GM18868 (cell line): ENCODE data around the gene PDK1.
"Not testable (repeated sequence)": the region's sequence is repeated elsewhere in the genome, so short reads cannot be mapped to it uniquely, and the experiment has no call there.

Experiments used
- ATAC-seq: cut with Tn5 transposase; IDR thresholded peaks from one replicate; pipeline ENCODE4 v1.9.1; 2021; ENCODE audit warnings: mild to moderate bottlenecking, moderate library complexity; ENCODE audit not compliant: unreplicated experiment

Gene PDK1

DNA sequence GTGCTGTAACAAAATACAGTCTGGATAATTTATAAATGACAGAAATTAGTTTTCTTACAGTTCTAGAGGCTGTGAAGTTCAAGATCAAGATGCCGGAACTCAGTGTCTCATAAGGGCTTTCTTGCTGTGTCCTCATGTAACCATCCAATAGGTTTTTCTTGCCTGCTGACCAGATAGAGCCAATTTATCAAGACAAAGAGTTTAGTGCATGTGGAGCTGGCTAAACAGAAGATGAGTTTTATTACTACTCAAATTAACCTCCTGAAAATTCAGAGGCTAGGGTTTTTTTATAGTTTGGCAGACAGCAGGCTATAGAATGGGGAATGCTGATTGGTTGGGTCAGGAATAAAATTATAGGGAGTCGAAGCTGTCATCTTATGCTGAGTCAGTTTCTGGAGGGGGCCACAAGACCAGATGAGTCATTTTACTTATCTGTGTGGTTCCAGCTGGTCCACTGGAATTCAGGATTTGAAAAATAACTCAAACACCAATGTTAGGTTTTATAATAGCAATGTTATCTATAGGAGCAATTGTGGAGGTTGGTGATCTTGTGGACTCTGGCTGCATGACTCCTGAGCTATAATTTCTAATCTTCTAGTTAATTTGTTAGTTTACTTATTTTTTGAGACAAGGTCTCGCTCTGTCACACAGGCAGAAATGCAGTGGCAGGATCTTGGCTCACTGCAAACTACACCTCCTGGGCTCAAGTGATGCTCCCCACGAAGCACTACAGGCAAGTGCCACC, 3.2 kb upstream of the PDK1 start:
- ATAC-seq: no peak

DNA sequence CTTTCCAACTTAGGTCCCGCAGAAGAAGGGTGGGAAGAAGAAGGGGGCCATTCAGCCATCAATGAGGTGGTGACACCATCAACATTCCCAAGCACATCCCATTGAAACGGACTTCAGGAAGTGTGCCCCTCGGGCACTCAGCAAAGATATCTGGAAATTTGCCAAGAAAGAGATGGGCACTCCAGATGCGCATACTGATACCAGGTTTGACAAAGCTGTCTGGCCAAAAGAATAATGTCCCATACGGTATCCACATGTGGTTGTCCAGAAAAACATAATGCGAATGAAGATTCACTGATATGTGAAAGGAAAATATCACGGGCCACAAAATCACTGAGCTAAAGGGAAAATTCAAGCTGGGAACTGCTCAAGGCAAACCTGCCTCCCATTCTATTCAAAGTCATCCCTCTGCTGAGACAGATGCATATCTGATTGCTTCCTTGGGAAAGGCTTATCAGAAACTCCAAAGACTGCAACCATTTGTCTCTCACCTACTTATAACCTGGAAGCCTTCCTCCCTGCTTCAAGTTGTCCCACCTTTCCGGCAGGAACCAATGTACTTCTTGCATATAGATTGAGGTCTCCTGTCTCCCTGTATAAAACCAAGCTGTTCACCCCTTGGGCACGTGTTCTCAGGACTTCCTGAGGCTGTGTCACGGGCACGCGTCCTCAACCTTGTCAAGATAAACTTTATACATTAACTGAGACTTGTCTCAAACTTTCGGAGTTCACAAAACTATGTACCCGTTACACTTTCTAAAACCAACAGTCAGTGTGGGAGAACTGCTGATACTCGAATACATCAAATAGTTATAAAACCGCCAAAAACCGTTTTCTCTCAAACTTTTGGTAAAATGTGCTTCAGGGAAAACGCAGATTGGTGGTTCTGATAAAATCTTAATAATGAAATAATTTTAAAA, 1.3 kb upstream of the PDK1 start:
- no peak for ATAC-seq

DNA sequence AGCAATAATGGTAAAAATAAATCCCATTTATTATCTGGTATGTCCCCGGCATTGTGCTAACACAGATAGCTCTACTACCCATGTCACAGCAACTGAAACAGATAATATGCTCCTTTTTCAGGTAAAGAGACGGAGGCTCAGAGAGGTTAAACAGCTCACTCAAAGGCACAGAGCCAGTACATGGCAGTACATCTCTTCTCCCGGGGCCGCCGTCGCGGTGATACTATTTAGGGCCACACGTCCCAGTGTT, 693 bp upstream of the PDK1 start:
- ATAC-seq: no peak

DNA sequence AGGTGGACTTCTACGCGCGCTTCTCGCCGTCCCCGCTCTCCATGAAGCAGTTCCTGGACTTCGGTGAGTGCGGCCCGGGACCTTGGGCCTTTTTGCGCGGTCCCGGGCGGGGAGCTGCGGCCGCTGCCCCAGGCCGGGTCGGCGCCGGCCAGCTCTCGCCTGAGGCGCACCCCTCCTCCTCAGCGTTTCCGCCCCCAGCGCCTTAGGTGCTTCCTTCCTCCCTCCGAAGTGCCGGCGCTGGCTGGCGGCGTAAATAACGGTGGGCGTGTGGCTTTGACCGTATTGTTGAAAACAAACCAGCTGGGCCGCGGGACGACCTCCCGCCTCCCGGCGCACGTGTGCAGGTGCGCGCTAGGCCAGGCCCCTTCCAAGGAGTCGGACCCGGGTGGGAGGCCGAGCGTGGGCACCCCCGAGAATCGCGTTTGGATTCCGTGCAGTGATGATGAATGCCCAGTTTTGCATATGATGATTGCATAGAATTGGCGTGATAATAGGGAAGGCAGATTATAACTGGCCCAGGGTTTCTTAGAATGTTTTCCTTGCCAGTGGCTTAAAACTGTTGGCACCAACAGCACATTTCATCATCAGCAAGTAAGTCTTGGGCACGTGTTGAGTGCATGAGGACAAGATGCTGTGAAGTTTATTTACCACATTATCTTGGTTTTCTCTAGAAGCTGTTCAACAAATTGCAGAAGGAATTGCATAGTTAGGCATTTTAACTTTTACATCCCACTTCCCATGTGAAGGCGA, 569 bp downstream of the PDK1 start:
- ATAC-seq: peak; percentile 61

DNA sequence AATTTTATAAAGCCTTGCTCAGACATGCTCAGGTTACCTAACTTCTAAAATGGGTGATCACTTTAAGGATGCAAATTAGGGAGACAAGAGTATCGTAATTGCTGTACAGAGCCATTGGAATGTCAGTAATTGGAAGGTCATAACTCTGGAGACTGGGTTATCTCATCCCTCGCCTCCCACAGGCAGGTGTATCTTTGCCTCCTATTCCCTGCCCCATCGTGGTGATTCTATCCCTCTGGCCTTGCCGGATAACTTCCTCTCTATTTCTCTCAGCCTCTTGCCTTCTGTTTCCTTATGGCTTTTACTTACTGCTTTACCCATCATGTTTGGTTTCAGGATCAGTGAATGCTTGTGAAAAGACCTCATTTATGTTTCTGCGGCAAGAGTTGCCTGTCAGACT, 2.5 kb downstream of the PDK1 start:
- no peak for ATAC-seq

DNA sequence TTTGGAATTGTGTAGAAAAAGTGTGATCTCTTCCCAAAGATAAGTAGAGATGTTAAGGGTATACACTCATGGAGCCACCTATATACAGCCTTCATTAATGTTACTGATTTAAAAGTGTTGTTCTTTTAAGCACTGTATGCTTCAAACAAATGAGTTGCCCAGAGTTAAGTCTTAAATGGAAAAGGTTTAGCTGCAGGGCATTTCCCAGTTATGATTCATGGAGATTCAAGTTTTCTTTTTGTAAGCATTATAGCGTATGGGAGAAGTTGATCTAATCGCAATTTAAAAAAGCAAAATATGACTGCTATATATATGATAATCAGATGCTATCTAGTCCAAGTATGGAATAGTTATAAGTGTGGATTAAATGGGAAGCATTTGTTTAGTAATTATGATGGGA, 4.8 kb downstream of the PDK1 start:
- no peak for ATAC-seq

DNA sequence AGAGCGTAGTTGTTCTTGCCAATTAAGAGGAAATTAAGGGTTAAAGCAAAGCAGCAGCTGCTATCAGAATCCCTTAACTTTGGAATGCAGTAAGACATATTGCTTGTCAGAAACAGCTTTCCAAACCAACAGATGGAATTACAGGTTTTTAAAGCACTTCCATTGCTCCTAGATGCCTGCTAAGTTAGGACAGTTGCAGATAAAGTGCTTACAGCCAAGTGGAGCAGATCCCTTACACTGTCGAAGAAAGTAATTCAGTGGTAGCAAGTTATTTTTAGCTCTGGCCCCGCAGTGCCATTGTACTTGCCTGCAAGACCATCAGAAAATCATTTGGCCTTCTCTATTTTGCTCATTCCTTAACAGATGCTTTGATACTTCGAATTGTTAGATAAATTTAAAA, 5.4 kb downstream of the PDK1 start:
- ATAC-seq: no peak

DNA sequence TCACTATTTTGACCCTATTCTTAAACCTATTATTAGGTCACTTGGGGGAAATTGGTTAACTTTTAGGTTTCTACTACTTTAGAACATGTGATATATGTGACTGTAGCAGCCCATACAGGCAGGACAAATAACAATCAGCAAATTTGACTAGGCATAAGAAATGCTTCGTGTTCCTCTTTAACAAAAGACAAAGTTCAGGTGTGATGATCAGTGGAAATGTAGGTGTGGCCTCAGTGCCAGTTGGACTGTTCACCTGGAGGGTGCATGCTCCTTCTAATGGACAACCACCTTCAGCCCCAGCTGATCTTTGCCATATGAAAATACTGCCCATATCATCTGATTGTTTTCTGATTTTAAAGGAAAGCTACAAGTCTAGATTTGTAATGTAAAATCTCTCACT, 6.4 kb downstream of the PDK1 start:
- no peak for ATAC-seq

DNA sequence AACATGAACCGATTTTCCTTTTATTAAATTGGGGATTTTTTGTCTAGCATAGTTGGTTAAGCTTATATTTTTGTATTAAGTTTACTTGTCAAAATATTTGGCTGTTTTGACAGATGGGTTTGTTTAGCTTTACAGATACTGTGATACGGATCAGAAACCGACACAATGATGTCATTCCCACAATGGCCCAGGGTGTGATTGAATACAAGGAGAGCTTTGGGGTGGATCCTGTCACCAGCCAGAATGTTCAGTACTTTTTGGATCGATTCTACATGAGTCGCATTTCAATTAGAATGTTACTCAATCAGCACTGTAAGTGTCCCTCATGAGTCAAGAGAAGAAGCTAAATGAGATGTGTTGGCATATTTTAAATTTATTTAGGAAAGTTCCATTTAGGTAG, 8.5 kb downstream of the PDK1 start:
- ATAC-seq: no peak

DNA sequence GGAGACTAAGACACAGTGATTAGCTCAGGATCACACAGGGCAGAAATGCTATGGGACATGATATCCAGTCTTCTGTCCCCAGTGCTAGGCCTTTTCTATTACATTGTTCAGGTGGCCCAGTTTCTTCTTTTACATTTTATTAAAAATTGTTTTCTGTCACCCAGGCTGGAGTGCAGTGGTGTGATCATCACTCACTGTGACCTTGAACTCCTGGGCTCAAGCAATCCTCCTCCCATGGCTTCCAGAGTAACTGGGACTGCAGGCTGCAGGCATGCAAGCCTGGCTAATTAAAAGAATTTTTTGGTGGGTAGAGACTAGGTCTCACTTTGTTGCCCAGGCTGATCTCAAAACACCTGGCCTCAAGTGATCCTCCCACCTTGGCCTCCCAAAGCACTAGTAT, 15.4 kb downstream of the PDK1 start:
- no peak for ATAC-seq

DNA sequence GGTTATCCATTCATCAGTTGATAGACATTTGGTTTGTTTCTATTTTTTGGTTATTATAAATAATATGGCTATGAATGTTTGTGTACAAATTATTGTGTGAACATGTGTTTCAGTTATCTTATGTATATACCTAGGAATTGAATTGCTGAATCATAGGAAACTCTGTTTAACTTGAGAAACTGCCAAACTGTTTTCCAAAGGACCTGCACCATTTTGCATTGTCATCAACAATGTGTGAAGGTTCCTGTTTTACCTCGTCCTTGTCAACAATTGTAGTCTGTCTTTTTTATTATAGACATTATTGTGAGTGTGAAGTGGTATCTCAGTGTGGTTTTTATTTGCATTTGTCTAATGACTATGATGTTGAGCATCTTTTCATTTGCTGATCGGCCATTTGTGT, 17.1 kb downstream of the PDK1 start:
- ATAC-seq: no peak

DNA sequence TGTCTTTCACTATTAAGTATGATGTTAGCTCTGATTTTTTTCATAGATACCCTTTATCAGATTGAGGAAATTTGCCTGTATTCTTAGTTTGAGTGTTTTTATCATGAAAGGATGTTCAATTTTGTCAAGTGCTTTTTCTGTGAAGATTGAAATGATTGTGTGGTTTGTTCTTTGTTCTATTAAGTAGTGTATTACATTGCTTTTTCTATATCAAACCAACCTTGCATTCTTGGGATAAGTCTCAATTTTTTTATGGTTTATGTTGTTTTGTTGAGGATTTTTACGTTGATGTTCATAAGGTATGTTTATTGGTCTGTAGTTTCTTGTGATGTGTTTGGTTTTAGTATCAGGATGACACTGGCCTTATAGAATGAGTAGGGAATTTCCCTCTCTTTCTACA, 19.1 kb downstream of the PDK1 start:
- no peak for ATAC-seq

DNA sequence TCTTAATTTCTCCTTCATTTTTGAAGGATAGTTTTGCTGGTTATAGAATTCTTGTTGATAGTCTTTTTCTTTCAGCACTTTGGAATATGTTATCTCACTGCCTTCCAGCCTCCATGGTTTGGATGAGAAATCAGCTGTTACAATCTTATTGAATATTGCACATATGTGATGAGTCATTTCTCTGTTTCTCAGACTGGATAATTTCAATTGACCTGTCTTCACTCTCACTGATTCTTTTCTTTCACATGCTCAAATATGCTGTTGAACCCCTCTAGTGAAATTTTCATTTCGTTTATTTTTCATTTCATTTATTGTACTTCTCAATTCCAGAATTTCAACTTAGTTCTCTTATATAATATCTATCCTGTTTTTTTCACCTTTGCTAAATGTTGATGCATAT, 22.2 kb downstream of the PDK1 start:
- no peak for ATAC-seq

DNA sequence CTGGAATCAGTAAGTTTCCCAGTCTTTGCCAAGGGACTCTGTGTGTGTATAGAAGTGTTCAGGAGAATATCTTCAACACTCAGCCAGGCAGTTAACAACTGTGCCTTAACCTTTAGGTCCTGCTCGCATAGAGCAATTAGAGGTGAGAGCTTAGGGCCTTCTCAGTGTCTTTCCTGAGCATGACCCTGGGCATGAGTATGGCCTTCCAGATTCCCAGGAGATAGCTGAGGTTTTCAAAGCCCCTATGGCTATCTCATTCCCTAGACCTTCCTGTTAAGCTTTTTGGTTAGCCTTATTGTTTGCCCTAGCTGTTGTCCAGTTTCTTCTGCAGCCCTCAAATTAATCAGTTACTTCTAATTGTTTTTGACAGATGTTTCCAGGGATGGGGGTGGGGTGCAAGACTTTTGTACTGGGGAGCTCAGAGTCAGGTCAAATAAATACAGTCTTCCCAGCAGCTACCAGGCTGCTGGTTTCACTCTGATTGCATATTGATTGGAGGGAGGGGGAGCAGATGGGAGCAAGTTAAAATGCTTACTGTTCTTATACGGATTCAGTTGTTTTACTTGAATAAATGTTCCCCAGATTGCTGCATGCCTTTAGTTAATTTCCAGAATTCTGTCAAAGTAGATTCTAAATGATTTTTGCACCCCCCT, 23.1 kb downstream of the PDK1 start:
- no peak for ATAC-seq

DNA sequence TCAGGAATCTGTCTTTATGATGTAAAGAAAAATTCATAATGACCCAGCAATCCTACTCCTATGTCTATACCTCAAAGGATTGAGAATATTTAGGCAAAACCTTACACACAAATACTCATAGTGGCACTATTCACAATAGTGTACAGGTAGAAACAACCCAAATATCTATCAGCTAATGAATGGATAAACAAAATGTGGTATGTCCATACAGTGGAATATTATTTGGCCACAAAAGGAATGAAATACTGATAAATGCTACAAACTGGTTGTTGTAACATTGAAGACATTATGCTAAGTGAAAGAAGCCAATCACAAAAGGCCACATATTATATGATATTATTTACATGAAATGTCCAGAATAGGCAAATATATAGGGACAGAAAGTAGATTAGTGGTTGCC, 24.7 kb downstream of the PDK1 start:
- no peak for ATAC-seq

DNA sequence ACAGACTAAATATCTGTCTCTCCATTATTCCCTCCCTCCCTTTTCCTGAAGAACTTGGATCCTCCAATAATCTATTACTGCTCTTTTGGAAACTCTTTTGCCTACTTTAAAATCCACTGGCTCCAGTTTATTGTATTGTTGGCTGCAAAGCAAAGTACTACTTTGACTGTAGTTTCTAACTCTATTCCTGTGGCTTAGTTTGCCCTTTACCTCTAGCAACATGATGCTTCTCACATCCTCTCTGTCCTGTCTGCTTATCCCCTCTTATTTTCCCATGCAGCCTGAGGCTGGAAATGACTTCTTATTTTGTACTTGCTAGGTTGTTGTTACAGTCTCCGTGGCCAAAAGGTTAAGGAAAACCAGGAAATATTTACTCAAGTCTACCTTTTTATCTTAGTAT, 26.8 kb downstream of the PDK1 start:
- no peak for ATAC-seq

DNA sequence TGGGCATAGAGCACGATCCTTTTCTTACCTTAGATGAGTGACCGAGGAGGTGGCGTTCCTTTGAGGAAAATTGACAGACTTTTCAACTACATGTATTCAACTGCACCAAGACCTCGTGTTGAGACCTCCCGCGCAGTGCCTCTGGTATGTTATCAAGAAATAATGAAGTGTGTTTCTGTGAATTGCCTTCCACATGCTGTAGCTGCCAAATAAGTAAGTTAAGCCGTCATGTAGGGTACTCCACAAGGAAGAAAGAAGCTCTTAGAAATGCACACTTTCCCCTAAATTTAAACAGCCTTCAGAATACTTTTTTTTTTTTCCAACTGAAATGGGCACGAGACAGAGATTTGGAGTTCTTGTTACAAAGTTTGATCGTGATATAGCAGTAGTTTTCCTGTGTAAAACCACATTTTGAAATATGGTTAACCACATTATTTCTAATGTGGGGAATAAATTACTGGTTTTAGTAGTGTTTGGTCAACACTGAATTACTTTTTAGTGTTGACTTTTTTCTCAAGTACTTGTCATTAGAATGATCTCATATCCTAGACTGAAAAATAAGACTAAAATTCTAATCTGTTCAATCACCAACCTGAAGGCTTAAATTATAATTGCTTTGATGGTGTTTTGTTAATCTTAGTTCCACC, 30.5 kb downstream of the PDK1 start:
- no peak for ATAC-seq

DNA sequence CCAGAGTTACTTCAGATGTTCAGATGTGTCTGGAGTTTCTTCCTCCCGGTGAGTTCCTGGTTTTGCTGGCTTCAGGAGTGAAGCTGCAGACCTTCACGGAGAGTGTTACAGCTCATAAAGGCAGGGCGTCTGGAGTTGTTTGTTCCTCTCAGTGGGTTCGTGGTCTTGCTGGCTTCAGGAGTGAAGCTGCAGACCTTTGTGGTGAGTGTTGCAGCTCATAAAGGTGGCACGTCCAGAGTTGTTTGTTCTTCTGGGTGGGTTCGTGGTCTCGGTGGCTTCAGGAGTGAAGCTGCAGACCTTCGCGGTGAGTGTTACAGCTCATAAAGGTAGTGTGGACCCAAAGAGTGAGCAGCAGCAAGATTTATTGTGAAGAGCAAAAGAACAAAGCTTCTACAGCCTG, 31.3 kb downstream of the PDK1 start:
- ATAC-seq: not testable (repeated sequence)

DNA sequence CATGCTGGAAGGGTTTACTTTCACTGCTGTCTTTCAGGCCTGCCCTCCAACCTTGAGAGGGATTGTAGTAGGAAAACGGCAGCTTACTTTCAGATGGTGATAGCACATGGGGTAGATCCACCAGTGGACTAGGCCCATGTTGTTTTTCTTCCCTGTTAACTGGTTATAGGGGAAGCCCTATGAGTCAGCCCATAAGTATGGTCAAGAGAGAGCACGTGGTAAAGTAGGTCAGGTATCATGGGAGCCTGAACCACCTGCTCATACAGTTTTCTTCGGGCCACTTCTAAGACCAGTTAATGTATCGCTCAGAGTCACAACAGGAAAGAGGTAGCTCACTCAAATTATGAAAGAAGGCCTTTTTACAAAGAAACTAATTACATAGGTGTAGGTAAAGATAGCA, 33.0 kb downstream of the PDK1 start:
- no peak for ATAC-seq

DNA sequence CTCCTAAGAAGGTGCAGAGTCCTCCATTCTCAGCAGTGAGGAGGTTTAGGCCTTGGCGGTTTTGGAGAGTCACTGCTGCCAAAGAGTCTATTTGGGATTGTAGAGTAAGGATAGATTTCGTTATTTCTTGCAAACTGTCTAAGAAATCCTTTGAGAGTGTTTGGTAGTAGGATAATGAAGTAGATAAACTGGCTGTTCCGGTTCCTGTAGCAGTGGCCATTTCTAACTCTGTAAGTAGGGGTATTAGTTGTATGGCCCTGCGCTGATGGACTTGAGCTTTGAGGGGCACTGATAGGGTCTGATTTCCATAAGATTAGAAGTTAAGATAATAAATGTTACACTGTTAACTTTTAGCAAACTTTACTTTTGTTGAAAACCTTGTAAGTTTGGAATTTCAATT, 35.5 kb downstream of the PDK1 start:
- not testable (repeated sequence) for ATAC-seq

DNA sequence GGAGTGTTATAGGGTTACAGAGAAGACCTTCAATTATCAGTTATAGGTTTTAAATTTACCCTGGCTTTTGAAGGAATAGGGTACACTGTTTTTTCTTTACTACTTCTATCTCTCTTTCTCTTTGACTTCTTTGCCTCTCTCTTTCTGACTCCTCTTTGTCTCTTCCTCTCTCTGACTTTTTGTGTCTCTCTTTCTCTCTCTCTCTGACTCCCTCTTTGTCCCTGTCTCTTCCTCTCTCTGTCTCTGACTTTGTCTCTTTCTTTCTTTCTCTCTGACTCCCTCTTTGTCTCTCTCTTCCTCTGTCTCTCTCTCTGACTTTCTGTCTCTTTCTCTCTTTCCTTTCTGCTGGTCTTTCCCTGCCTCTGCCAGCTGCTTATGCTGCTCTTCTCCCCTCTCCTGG, 36.3 kb downstream of the PDK1 start:
- ATAC-seq: not testable (repeated sequence)
